K562 (cell line): ENCODE measurements around the gene C4BPB. TPM values are rescaled to one million over a fixed set of nuclear protein-coding genes. Genes with fewer than 3 reads are reported as not detected.

Source experiments
- ATAC-seq: fragments of 200-7000 bp; cut with Tn5 transposase; 3 replicates; pipeline ENCODE4 v1.9.1; 2020; ENCODE audit warnings: moderate library complexity
- BruUV-seq: library from RNA; stranded (reverse); fragments of 400-500 nt; replicated peaks from 2 replicates; lab custom pipeline; 2021; lab: Mats Ljungman, UMichigan
- CTCF ChIA-PET: fragments of 300-600 bp; formaldehyde crosslinking; extraction: SDS; loops from one replicate; lab custom pipeline; 2021; ENCODE audit warnings: low intra/inter-chr PET ratio; lab: Yijun Ruan, JAX
- POLR2A ChIA-PET: fragments of 300-600, 350-650 bp; sonication (Branson Sonifier 250); formaldehyde crosslinking; extraction: SDS; loops from one replicate; lab custom pipeline; 2021; ENCODE audit warnings: antibody characterized with exemption, inconsistent platforms; lab: Yijun Ruan, JAX
- DNase-seq, 4 experiments: peaks; one replicate each; pipeline versions ENCODE4 v3.0.0 to v3.0.0-alpha.2; 2011 to 2018; ENCODE audit warnings: low spot score in 3 of 4, mixed read lengths in 3 of 4; ENCODE audit errors: extremely low read depth in 1 of 4
- FAIRE-seq: peaks from 2 replicates; lab custom pipeline; 2011; peaks lifted over from hg19 to GRCh38; lab: Jason Lieb, UNC
- H2AFZ ChIP-seq: 2 replicates; pipeline ENCODE4 v1.6.0; 2011; ENCODE audit warnings: low read depth, low read length, control low read depth, inconsistent platforms
- H3K27ac ChIP-seq: fragments of 200-600 bp; 3 replicates; pipeline ENCODE4 v1.8.0; 2011; ENCODE audit warnings: low read depth, mild to moderate bottlenecking, control low read depth, inconsistent platforms, low read length, moderate library complexity, mixed read lengths; ENCODE audit errors: extremely low read depth
- H3K27me3 ChIP-seq, 2 experiments: fragments of 300-600 bp in 1 of 2; 2 replicates in 1 of 2; 3 replicates in 1 of 2; pipeline versions ENCODE4 v1.6.0 to v1.8.0; 2011; ENCODE audit warnings: inconsistent platforms in 2 of 2, low read length in 2 of 2, mild to moderate bottlenecking in 1 of 2, mixed read lengths in 1 of 2, moderate library complexity in 1 of 2; ENCODE audit not compliant: control insufficient read depth in 2 of 2, insufficient read depth in 2 of 2
- H3K36me3 ChIP-seq: fragments of 300-600 bp; 3 replicates; pipeline ENCODE4 v1.8.0; 2011; ENCODE audit warnings: mild to moderate bottlenecking, low read length, inconsistent platforms; ENCODE audit not compliant: control insufficient read depth, insufficient read depth
- H3K4me1 ChIP-seq, 2 experiments: fragments of 200-600 bp in 1 of 2; replicated peaks in 1 of 2; 2 replicates in 1 of 2; 3 replicates in 1 of 2; pipeline versions ENCODE4 v1.5.1 to v1.8.0; 2011; ENCODE audit warnings: inconsistent platforms in 2 of 2, low read length in 2 of 2, mild to moderate bottlenecking in 1 of 2, mixed read lengths in 1 of 2, moderate library complexity in 1 of 2; ENCODE audit not compliant: control insufficient read depth in 2 of 2, insufficient read depth in 2 of 2
- H3K4me2 ChIP-seq: 2 replicates; pipeline ENCODE4 v1.6.1; 2011; ENCODE audit warnings: low read length, control low read depth, inconsistent platforms, mixed read lengths; ENCODE audit not compliant: insufficient read depth
- H3K4me3 ChIP-seq: fragments of 200-600 bp; sonication (generic), shearing (Covaris generic); 2 replicates; pipeline ENCODE4 v1.5.1; 2016; ENCODE audit warnings: control low read depth, inconsistent platforms
- H3K79me2 ChIP-seq: fragments of 200-600 bp; 3 replicates; pipeline ENCODE4 v1.8.0; 2011; ENCODE audit warnings: low read length, inconsistent platforms; ENCODE audit not compliant: control insufficient read depth, insufficient read depth
- H3K9ac ChIP-seq, 2 experiments: 2 replicates each; pipeline versions ENCODE4 v1.6.0 to v1.6.1; 2011; ENCODE audit warnings: low read depth in 2 of 2, low read length in 2 of 2, control low read depth in 1 of 2, inconsistent platforms in 1 of 2, mild to moderate bottlenecking in 1 of 2, mixed read lengths in 1 of 2; ENCODE audit not compliant: insufficient read depth in 1 of 2
- H3K9me1 ChIP-seq: one replicate; pipeline ENCODE4 v1.6.0; 2011; ENCODE audit warnings: inconsistent platforms, mild to moderate bottlenecking, low read length, moderate library complexity; ENCODE audit not compliant: control insufficient read depth, insufficient read depth
- H3K9me3 ChIP-seq: replicated peaks from 2 replicates; pipeline ENCODE4 v1.5.1; 2011; ENCODE audit warnings: low read depth, low read length, inconsistent platforms; ENCODE audit not compliant: control insufficient read depth, insufficient read depth
- H4K20me1 ChIP-seq: replicated peaks from 2 replicates; pipeline ENCODE4 v1.6.1; 2011; ENCODE audit warnings: low read length, inconsistent platforms, mixed read lengths; ENCODE audit not compliant: control insufficient read depth, insufficient read depth
- CEBPB ChIP-seq: fragments of 450-650 bp; IDR thresholded peaks from 2 replicates; pipeline ENCODE4 v1.6.1; 2016; ENCODE audit warnings: missing genetic modification characterization, missing compliant biosample characterization
- CEBPG ChIP-seq, 3 experiments: fragments of 200-800 bp in 1 of 3; sonication (Bioruptor generic) in 1 of 3; sonication (generic) in 1 of 3; formaldehyde crosslinking in 1 of 3; IDR thresholded peaks in 2 of 3; conservative IDR thresholded peaks in 1 of 3; 2 replicates each; pipeline versions ENCODE4 v1.6.1 to v1.8.0; 2016 to 2022; ENCODE audit warnings: missing compliant biosample characterization in 2 of 3, missing genetic modification characterization in 2 of 3, mild to moderate bottlenecking in 1 of 3, missing genetic modification reagents in 1 of 3
- FOXJ2 ChIP-seq: fragments of 200-800 bp; sonication (Bioruptor generic); IDR thresholded peaks from 2 replicates; pipeline ENCODE4 v1.6.1; 2016; ENCODE audit warnings: missing genetic modification characterization, missing compliant biosample characterization
- FOXP1 ChIP-seq: sonication (generic); formaldehyde crosslinking; IDR thresholded peaks from 2 replicates; pipeline ENCODE4 v1.8.0; 2022; ENCODE audit warnings: mild to moderate bottlenecking, missing genetic modification reagents
- HEY1 ChIP-seq: fragments of 250-450 bp; sonication (Bioruptor Pico); IDR thresholded peaks from 2 replicates; pipeline ENCODE4 v1.5.0; 2020; ENCODE audit warnings: mild to moderate bottlenecking, moderate library complexity, borderline replicate concordance
- HNRNPL ChIP-seq: fragments of 200-400 bp; formaldehyde crosslinking; IDR thresholded peaks from 2 replicates; pipeline ENCODE4 v1.6.1; 2017; ENCODE audit warnings: low read depth, mild to moderate bottlenecking, low read length
- MEIS2 ChIP-seq: fragments of 450-650 bp; IDR thresholded peaks from 2 replicates; pipeline ENCODE4 v1.6.1; 2014; ENCODE audit warnings: mild to moderate bottlenecking; ENCODE audit not compliant: partially characterized antibody
- MTA1 ChIP-seq: fragments of 450-650 bp; IDR thresholded peaks from 2 replicates; pipeline ENCODE4 v1.6.1; 2017; ENCODE audit warnings: borderline replicate concordance
- NCOR1 ChIP-seq: fragments of 450-650 bp; IDR thresholded peaks from 2 replicates; pipeline ENCODE4 v1.6.1; 2016; ENCODE audit warnings: mild to moderate bottlenecking, moderate library complexity
- SUPT5H ChIP-seq: fragments of 450-650 bp; IDR thresholded peaks from 2 replicates; pipeline ENCODE4 v1.6.1; 2016
- ZNF282 ChIP-seq: sonication (generic); formaldehyde crosslinking; IDR thresholded peaks from 2 replicates; pipeline ENCODE4 v1.8.1; 2023; ENCODE audit warnings: missing genetic modification reagents
- ZNF41 ChIP-seq: fragments of 250-450 bp; sonication (Bioruptor Pico); conservative IDR thresholded peaks from 2 replicates; pipeline ENCODE4 v1.4.0; 2020; ENCODE audit warnings: mild to moderate bottlenecking
- WGBS: fragments of 100-300 bp; shearing (Covaris generic); methylation state at CpG from one replicate; pipeline ENCODE4 v1.1.6; 2016; ENCODE audit warnings: low coverage, mixed read lengths; ENCODE audit not compliant: insufficient coverage; ENCODE audit errors: missing lambda C conversion rate; 5-methylcytosine and 5-hydroxymethylcytosine counted together
- in situ Hi-C: fragments of 300-500 bp; cut with MboI; formaldehyde crosslinking; loops from 4 replicates; pipeline ENCODE4 v1.15.0; 2018; ENCODE audit warnings: inconsistent platforms, mixed read lengths
- intact Hi-C: fragments of 100-400 bp; cut with micrococcal nuclease; formaldehyde crosslinking; loops from 2 replicates; pipeline ENCODE4 v1.14.2; 2022
- polyA plus RNA-seq, 8 experiments: library from polyadenylated mRNA; depleted of rRNA in 4 of 8; stranded (reverse) in 5 of 8; unstranded in 3 of 8; fragments of >200 nt; fragmentation: Nextera tagmentation in 2 of 8; fragmentation: Illumina TruSeq in 1 of 8; extraction: Ambion mirVana in 2 of 8; extraction: Trizol in 1 of 8; gene quantifications; 2 replicates each; pipeline versions ENCODE4 v1.2.1 to v1.2.3, GENCODE V29; 2011 to 2014; ENCODE audit warnings: inconsistent platforms in 1 of 8, missing spikeins in 1 of 8
- total RNA-seq, 7 experiments: library from RNA; depleted of rRNA in 6 of 7; stranded (reverse); fragments of >200 nt in 6 of 7; fragmentation: Illumina TruSeq in 2 of 7; extraction: Trizol in 2 of 7; gene quantifications; 2 replicates each; pipeline versions ENCODE4 v1.2.1 to v1.2.3, GENCODE V29; 2011 to 2021; ENCODE audit warnings: low replicate concordance in 1 of 7
- TF ChIP-seq, protein P1 (sequence below): fragments of 250-450 bp; sonication (Bioruptor Pico); IDR thresholded peaks from 2 replicates; pipeline ENCODE4 v1.8.0; 2022; ENCODE audit warnings: inconsistent platforms
- TF ChIP-seq, protein P2 (sequence below): fragments of 250-450 bp; sonication (Bioruptor Pico); IDR thresholded peaks from 2 replicates; pipeline ENCODE4 v1.5.0; 2022; ENCODE audit warnings: mild to moderate bottlenecking
- TF ChIP-seq, protein P3 (sequence below), 2 experiments: IDR thresholded peaks; 2 replicates each; pipeline ENCODE4 v1.6.1; 2011; ENCODE audit warnings: borderline replicate concordance in 1 of 2, control low read depth in 1 of 2, low read depth in 1 of 2, low read length in 1 of 2, mild to moderate bottlenecking in 1 of 2, mixed read lengths in 1 of 2, moderate library complexity in 1 of 2; ENCODE audit not compliant: insufficient read depth in 1 of 2, insufficient read length in 1 of 2, poor library complexity in 1 of 2, severe bottlenecking in 1 of 2; ENCODE audit errors: extremely low read depth in 1 of 2
- TF ChIP-seq, protein P4 (sequence below): sonication (generic); formaldehyde crosslinking; IDR thresholded peaks from 2 replicates; pipeline ENCODE4 v1.9.0; 2022; ENCODE audit warnings: mild to moderate bottlenecking, missing genetic modification reagents

Gene C4BPB
- total and polyA plus RNA-seq, 9 of the 15 experiments (the other 6 are each of a cell fraction or from before 2014, with no cell fraction given) = not detected

DNA sequence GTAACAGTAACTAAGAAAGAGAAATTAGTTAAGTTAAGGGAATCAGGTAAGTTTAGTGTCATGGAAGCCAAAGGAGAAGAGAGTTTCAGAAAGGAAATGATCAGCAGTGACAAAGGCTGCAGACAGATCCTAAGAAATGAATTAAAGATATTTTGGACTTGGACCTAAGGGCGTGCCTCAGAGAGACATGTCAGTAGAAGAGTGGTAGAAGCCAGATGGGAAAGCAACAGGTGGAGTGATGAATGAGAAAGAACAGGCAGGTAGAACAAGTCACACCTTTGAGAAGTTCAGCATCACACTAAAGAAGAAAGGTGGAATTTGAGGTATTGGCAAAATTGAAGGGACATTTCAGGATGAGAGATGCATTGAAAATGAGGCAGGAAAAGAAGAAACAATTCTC, 14.0 kb downstream of the C4BPB start (continued):
- TF ChIP-seq, protein P1, sequence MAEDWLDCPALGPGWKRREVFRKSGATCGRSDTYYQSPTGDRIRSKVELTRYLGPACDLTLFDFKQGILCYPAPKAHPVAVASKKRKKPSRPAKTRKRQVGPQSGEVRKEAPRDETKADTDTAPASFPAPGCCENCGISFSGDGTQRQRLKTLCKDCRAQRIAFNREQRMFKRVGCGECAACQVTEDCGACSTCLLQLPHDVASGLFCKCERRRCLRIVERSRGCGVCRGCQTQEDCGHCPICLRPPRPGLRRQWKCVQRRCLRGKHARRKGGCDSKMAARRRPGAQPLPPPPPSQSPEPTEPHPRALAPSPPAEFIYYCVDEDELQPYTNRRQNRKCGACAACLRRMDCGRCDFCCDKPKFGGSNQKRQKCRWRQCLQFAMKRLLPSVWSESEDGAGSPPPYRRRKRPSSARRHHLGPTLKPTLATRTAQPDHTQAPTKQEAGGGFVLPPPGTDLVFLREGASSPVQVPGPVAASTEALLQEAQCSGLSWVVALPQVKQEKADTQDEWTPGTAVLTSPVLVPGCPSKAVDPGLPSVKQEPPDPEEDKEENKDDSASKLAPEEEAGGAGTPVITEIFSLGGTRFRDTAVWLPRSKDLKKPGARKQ (CRISPR knock-in tag) = no peak
- TF ChIP-seq FOXJ2 (no peak), MTA1 (no peak), HEY1 (CRISPR knock-in tag) (no peak)
- TF ChIP-seq, protein P2, sequence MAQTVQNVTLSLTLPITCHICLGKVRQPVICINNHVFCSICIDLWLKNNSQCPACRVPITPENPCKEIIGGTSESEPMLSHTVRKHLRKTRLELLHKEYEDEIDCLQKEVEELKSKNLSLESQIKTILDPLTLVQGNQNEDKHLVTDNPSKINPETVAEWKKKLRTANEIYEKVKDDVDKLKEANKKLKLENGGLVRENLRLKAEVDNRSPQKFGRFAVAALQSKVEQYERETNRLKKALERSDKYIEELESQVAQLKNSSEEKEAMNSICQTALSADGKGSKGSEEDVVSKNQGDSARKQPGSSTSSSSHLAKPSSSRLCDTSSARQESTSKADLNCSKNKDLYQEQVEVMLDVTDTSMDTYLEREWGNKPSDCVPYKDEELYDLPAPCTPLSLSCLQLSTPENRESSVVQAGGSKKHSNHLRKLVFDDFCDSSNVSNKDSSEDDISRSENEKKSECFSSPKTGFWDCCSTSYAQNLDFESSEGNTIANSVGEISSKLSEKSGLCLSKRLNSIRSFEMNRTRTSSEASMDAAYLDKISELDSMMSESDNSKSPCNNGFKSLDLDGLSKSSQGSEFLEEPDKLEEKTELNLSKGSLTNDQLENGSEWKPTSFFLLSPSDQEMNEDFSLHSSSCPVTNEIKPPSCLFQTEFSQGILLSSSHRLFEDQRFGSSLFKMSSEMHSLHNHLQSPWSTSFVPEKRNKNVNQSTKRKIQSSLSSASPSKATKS (CRISPR knock-in tag) = no peak

DNA sequence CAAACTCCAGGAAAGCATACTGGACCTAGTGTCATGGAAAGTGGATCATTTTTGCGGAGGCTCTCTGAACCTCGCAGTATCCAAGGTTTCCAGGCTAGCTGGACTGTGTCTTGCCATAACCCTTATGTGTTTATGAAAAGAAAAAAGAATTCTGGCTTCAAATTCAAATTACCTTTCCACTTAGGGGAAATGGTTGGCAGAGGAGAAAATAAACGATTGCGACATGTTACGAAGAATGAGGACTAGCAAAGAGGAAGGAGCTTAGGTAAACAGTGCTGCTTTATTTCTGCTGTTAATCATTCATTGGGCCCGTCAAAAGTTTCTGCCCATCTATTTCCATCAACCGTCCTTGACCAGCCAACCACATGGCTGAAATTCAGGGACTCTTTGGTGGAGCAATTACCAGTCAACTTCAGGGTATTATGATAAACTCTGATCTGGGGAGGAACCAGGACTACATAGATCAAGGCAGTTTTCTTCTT, 15.3 kb downstream of the C4BPB start, which contains the start of gene C4BPA:
Gene C4BPA (plus strand): TSS at position 342 of the 482 bp plus-strand sequence. CDS start 8,793 bp downstream, outside the sequence.
- Histone ChIP-seq H3K4me2 (no peak within 1 kb of the TSS), H3K4me1 (no peaks in the 10 kb centered on the region; a peak in 1 of 5 replicates), H3K9me1 (no peaks in the 10 kb centered on the region), H3K27ac (no peak within 1 kb of the TSS), H3K9ac (no peak within 1 kb of the TSS), H3K27me3 (no peaks in the 10 kb centered on the region), H3K79me2 (no peaks in the 10 kb centered on the region), H4K20me1 (no peaks in the 10 kb centered on the region), H3K36me3 (no peaks in the 10 kb centered on the region), H3K9me3 (no peaks in the 10 kb centered on the region), H3K4me3 (no peak within 1 kb of the TSS), H2AFZ (no peak within 1 kb of the TSS)
- BruUV-seq = no TSS peak
- intact Hi-C loops (no loop called here), in situ Hi-C loops (no loop called here)
- CTCF ChIA-PET = no interaction called here
- no peak for DNase-seq
- 49% methylated on average over 7 of the region's 7 CpGs for WGBS
- POLR2A ChIA-PET = interaction anchor here (0.6 to 0.8 kb wide), 3 partner anchors 9 to 388 kb away, joined by 3 read pairs; no protein-coding TSS in a partner anchor
- ATAC-seq = no peak
- no peak for FAIRE-seq
- no peak for TF ChIP-seq ZNF41 (CRISPR knock-in tag)
- TF ChIP-seq FOXP1 (CRISPR knock-in tag) = no peak
- no peak for TF ChIP-seq SUPT5H
- peak; percentile 43 for TF ChIP-seq MEIS2
- TF ChIP-seq, protein P3, sequence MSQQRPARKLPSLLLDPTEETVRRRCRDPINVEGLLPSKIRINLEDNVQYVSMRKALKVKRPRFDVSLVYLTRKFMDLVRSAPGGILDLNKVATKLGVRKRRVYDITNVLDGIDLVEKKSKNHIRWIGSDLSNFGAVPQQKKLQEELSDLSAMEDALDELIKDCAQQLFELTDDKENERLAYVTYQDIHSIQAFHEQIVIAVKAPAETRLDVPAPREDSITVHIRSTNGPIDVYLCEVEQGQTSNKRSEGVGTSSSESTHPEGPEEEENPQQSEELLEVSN (IDR thresholded peaks at IDR 0.05; ENCODE audit: borderline replicate concordance in 1 of 2, extremely low read depth in 1 of 2, insufficient read depth in 1 of 2, insufficient read length in 1 of 2, low read depth in 1 of 2, low read length in 1 of 2, poor library complexity in 1 of 2, severe bottlenecking in 1 of 2) = no peak
- no peak for TF ChIP-seq CEBPG (CRISPR knock-in tag; IDR thresholded peaks at IDR 0.05)
- TF ChIP-seq CEBPG (tag; conservative IDR thresholded peaks at IDR 0.05 in 1 of 2, IDR thresholded peaks at IDR 0.05 in 1 of 2) = peak; percentile 68 to 72
- TF ChIP-seq HNRNPL = no peak
- TF ChIP-seq, protein P4, sequence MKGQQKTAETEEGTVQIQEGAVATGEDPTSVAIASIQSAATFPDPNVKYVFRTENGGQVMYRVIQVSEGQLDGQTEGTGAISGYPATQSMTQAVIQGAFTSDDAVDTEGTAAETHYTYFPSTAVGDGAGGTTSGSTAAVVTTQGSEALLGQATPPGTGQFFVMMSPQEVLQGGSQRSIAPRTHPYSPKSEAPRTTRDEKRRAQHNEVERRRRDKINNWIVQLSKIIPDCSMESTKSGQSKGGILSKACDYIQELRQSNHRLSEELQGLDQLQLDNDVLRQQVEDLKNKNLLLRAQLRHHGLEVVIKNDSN (CRISPR knock-in tag) = no peak
- peak; percentile 92 for TF ChIP-seq CEBPB (tag)
- no peak for TF ChIP-seq NCOR1
- TF ChIP-seq ZNF282 = no peak
